ENCODE data around the gene KLC3. TPM values are rescaled to one million over a fixed set of nuclear protein-coding genes. Genes with fewer than 3 reads are reported as not detected.
A peak's percentile ranks its signal among the peaks of the same experiment; 100 is the strongest.

KLC3 gene
- total and polyA plus RNA-seq, 2 of the 8 experiments (the other 6 are each of a cell fraction or from before 2014, with no cell fraction given), result 1.3 to 2.8 TPM

DNA sequence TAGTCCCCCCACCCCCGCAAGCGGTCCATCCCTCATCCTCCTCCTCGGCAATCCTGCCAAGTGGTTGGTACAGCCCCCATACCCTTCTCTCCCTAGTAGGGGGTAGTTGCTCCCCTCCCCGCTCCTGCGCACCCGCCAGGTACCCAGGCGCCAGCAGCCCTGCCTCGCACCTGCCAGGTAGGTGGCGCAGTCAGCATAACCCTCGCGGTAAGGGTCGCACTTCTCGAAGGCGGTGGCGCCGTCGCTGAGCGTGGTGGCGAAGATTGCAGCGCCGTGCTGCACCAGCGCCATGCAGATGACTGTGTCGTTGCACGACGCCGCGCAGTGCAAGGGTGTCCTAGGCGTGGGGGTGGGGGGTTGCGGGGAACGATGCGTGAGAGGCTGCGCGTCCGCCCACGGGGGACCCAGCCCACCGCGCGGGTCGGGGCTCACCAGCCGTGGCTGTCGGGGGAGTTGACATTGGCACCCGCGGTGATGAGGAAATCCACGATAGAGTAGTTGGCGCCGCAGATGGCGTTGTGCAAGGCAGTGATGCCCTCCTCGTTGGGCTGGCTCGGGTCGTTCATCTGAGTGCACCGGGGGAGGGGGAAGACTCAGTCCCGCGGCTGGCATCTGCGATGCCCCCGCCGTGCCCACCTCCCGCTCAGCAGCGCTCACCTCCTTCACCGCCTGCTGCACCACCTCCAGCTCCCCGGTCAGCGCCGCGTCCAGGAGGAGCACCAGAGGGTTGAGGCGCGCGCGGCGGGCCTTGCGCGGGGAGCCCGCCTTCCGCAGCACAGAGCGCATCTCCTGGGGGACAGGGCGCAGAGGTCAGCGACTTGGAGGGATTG lies 45.1 kb downstream of the KLC3 start:
- no peak overlapping the region for H3K27ac ChIP-seq (ENCODE audit: low read depth, low read length)
- H3K4me1 ChIP-seq (replicated peaks in 1 of 4; ENCODE audit: control insufficient read depth in 3 of 4, insufficient read depth in 4 of 4, low read length in 3 of 4), result peaks cover 0 to 7% (median 4%) of the 10 kb centered on the region in 4 experiments; a peak in 5 of 7 replicates
- H3K4me3 ChIP-seq (ENCODE audit: extremely low read depth in 1 of 4, insufficient read depth in 2 of 4, low read depth in 3 of 4, low read length in 4 of 4), result peak overlapping the region in 2 of 4 experiments; percentile 5 to 49; a peak in 4 of 8 replicates
- H4K8ac ChIP-seq (ENCODE audit: extremely low read depth, insufficient read depth, low read length), result peak overlapping the region; percentile 63; the same call in 1 of the 2 replicates
- ChIA-PET CTCF (ENCODE audit: partially characterized antibody) (interaction anchor here (1.1 to 3.2 kb wide), 6 partner anchors 9 to 30 kb away, joined by 3 to 13 read pairs (median 4); no protein-coding TSS in a partner anchor), POLR2A (ENCODE audit: partially characterized antibody) (interaction anchor here (1.2 to 5.7 kb wide), 3 partner anchors 10 to 16 kb away, joined by 3 to 27 read pairs (median 6); partner anchors contain the start of gene ERCC2)
- H2AFZ ChIP-seq (ENCODE audit: low read length), result no peak overlapping the region
- FAIRE-seq, result no peak
- H3K56ac ChIP-seq (replicated peaks; ENCODE audit: insufficient read length, low read depth, low read length), result no peak overlapping the region
- H2BK20ac ChIP-seq (ENCODE audit: low read length), result no peak overlapping the region
- peak overlapping the region; percentile 46; the same call in 1 of the 2 replicates for H2BK15ac ChIP-seq (ENCODE audit: low read length)
- no peak overlapping the region for H2BK5ac ChIP-seq (ENCODE audit: low read depth, low read length)
- peak overlapping the region; percentile 66 for H3K4me2 ChIP-seq (ENCODE audit: insufficient read depth in 1 of 2, low read depth in 2 of 2, low read length in 2 of 2)
- H3K14ac ChIP-seq (ENCODE audit: insufficient read length), result no peak overlapping the region
- peak overlapping the region; percentile 75; the same call in 1 of the 2 replicates for H2BK12ac ChIP-seq (ENCODE audit: low read depth, low read length)
- no peak overlapping the region for H3K4ac ChIP-seq (replicated peaks; ENCODE audit: insufficient read length, low read depth, low read length)
- H2BK120ac ChIP-seq (replicated peaks; ENCODE audit: low read depth, low read length), result no peak overlapping the region
- H3K27me3 ChIP-seq (replicated peaks in 1 of 4; ENCODE audit: control insufficient read depth in 3 of 4, extremely low read depth in 1 of 4, insufficient read depth in 3 of 4, low read length in 3 of 4), result peaks cover 6 to 18% (median 16%) of the 10 kb centered on the region in 4 experiments
- no peaks in the 10 kb centered on the region for H3K9me3 ChIP-seq (ENCODE audit: insufficient read depth in 2 of 2, low read depth in 1 of 2, low read length in 1 of 2)
- 40% methylated on average over 69 of the region's 75 CpGs; no CpG with 5 or more reads in 1 of the 2 experiments for WGBS, 2 experiments (ENCODE audit: extremely low coverage in 1 of 2, insufficient coverage in 1 of 2, insufficient read length in 1 of 2, insufficient replicate concordance in 2 of 2, low coverage in 1 of 2, low lambda C conversion rate in 2 of 2, missing lambda C conversion rate in 1 of 2)
- peaks cover 6% of the 10 kb centered on the region; the same call in 1 of the 2 replicates for H3K23me2 ChIP-seq (ENCODE audit: low read depth, low read length)
- H2AK5ac ChIP-seq (ENCODE audit: low read depth, low read length), result peak overlapping the region; percentile 68; the same call in 1 of the 2 replicates
- H3K79me1 ChIP-seq (ENCODE audit: low read depth, low read length), result no peaks in the 10 kb centered on the region
- DNase-seq (ENCODE audit: low read depth in 1 of 2, low spot score in 2 of 2), result peak in 1 of 2 experiments; percentile 79
- H3K9ac ChIP-seq (replicated peaks in 1 of 4; ENCODE audit: extremely low read depth in 1 of 4, low read depth in 3 of 4, low read length in 3 of 4), result no peak overlapping the region
- H4K5ac ChIP-seq (ENCODE audit: insufficient read length, low read depth, low read length), result no peak overlapping the region
- H3K36me3 ChIP-seq (ENCODE audit: control insufficient read depth in 2 of 4, insufficient read depth in 4 of 4, low read length in 3 of 4), result no peaks in the 10 kb centered on the region
- peaks cover 0 to 4% of the 10 kb centered on the region in 2 experiments for H4K20me1 ChIP-seq (replicated peaks in 1 of 2; ENCODE audit: control insufficient read depth in 1 of 2, insufficient read depth in 2 of 2, low read length in 2 of 2)
- peak overlapping the region; percentile 24; the same call in 1 of the 2 replicates for H3K18ac ChIP-seq (ENCODE audit: extremely low read depth, low read length)
- H4K91ac ChIP-seq (replicated peaks; ENCODE audit: insufficient read length, low read length), result peak overlapping the region; percentile 77
- no peak overlapping the region for H3K23ac ChIP-seq (ENCODE audit: insufficient read length)
- no peaks in the 10 kb centered on the region for H3K79me2 ChIP-seq (ENCODE audit: control insufficient read depth in 1 of 2, insufficient read depth in 2 of 2, low read length in 2 of 2)
- TF ChIP-seq SIX5 (IDR thresholded peaks at IDR 0.05; ENCODE audit: low read depth, low read length) (no peak), BRCA1 (IDR thresholded peaks at IDR 0.05; ENCODE audit: low read depth, low read length) (peak; percentile 31; the same call in 1 of the 2 replicates), POLR2A (IDR thresholded peaks at IDR 0.05; ENCODE audit: control extremely low read depth in 1 of 2, low read depth in 2 of 2, low read length in 2 of 2) (no peak), NANOG (IDR thresholded peaks at IDR 0.05; ENCODE audit: insufficient read depth, low read depth, low read length, poor library complexity, severe bottlenecking) (no peak), SP1 (IDR thresholded peaks at IDR 0.05; ENCODE audit: low read depth, low read length) (no peak), POLR2AphosphoS5 (IDR thresholded peaks at IDR 0.05; ENCODE audit: low read depth, low read length) (no peak)

Data from H1 (cell line).